MM.1S (cell line): ENCODE results near the gene ASPRV1.

Experiments
- DNase-seq: peaks from one replicate; pipeline ENCODE4 v3.0.0-alpha.2; 2015
- H2AFZ ChIP-seq: fragments of 300-600 bp; sonication (generic); 2 replicates; pipeline ENCODE4 v1.6.0; 2016; ENCODE audit warnings: antibody characterized with exemption, low read length
- H3F3A ChIP-seq: fragments of 300-600 bp; sonication (generic); 2 replicates; pipeline ENCODE4 v1.6.1; 2016; ENCODE audit warnings: mild to moderate bottlenecking, antibody characterized with exemption, low read length, moderate library complexity, mixed read lengths; ENCODE audit not compliant: insufficient read depth
- H3K27ac ChIP-seq: fragments of 300-600 bp; sonication (generic); 2 replicates; pipeline ENCODE4 v1.5.1; 2016; ENCODE audit warnings: mild to moderate bottlenecking, low read length
- H3K27me3 ChIP-seq: fragments of 300-600 bp; sonication (generic); replicated peaks from 2 replicates; pipeline ENCODE4 v1.6.0; 2016; ENCODE audit warnings: low read length; ENCODE audit not compliant: insufficient read depth
- H3K36me3 ChIP-seq: fragments of 300-600 bp; sonication (generic); replicated peaks from 2 replicates; pipeline ENCODE4 v1.6.1; 2016; ENCODE audit warnings: mild to moderate bottlenecking, low read length, mixed read lengths; ENCODE audit not compliant: insufficient read depth
- H3K4me1 ChIP-seq: fragments of 300-600 bp; sonication (generic); 2 replicates; pipeline ENCODE4 v1.6.1; 2016; ENCODE audit warnings: low read length, mixed read lengths
- H3K4me2 ChIP-seq: fragments of 300-600 bp; sonication (generic); 2 replicates; pipeline ENCODE4 v1.6.0; 2016; ENCODE audit warnings: low read depth, low read length
- H3K4me3 ChIP-seq: fragments of 300-600 bp; sonication (generic); 2 replicates; pipeline ENCODE4 v1.5.1; 2016; ENCODE audit warnings: low read length, mixed read lengths
- H3K79me2 ChIP-seq: fragments of 300-600 bp; sonication (generic); 2 replicates; pipeline ENCODE4 v1.6.1; 2016; ENCODE audit warnings: mixed run types, low read length, mixed read lengths
- H3K9ac ChIP-seq: fragments of 300-600 bp; sonication (generic); 2 replicates; pipeline ENCODE4 v1.6.1; 2016; ENCODE audit warnings: low read length, mixed read lengths
- H3K9me2 ChIP-seq: fragments of 300-600 bp; sonication (generic); replicated peaks from 2 replicates; pipeline ENCODE4 v1.6.1; 2016; ENCODE audit warnings: mild to moderate bottlenecking, low read length, mixed read lengths; ENCODE audit not compliant: insufficient read depth
- H3K9me3 ChIP-seq: fragments of 300-600 bp; sonication (generic); replicated peaks from 2 replicates; pipeline ENCODE4 v1.6.1; 2016; ENCODE audit warnings: mild to moderate bottlenecking, low read length, mixed read lengths; ENCODE audit not compliant: insufficient read depth
- H4K20me1 ChIP-seq: fragments of 300-600 bp; sonication (generic); 2 replicates; pipeline ENCODE4 v1.6.1; 2016; ENCODE audit warnings: mild to moderate bottlenecking, low read length, moderate library complexity, mixed read lengths; ENCODE audit not compliant: insufficient read depth
- EZH2 ChIP-seq: fragments of 300-600 bp; sonication (generic); optimal IDR thresholded peaks from 2 replicates; pipeline ENCODE3; 2017; ENCODE audit warnings: low read depth, mild to moderate bottlenecking, antibody characterized with exemption, low read length, mixed read lengths
- EZH2phosphoT487 ChIP-seq: fragments of 300-600 bp; sonication (generic); IDR thresholded peaks from 2 replicates; pipeline ENCODE4 v1.6.1; 2018; ENCODE audit warnings: antibody characterized with exemption, low read length
- TF ChIP-seq, protein P1 (sequence below): fragments of 300-600 bp; sonication (generic); IDR thresholded peaks from 2 replicates; pipeline ENCODE4 v1.5.1; 2016; ENCODE audit warnings: antibody characterized with exemption, low read length, mixed read lengths

Gene ASPRV1

DNA sequence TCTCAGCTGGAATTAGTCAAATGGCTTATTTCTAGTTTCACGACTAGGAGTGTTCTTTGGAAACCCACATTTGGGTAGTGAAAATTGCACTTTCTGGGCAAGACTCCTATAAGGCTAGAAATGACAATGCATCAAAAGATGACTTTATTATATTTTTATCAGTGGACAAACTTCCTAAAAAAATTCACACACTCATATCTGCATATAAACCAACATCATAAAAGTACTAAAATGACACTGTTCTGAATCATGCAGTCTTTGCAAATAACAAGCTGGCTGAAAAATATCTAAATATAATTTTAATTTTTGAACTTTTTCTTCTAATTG is 28.9 kb downstream of the ASPRV1 start:
- Histone ChIP-seq H4K20me1 (no peaks in the 10 kb centered on the region), H3K4me2 (no peak overlapping the region), H3K27me3 (no peaks in the 10 kb centered on the region), H3K9ac (no peak overlapping the region), H2AFZ (no peak overlapping the region), H3K36me3 (no peaks in the 10 kb centered on the region), H3F3A (peaks cover 6% of the 10 kb centered on the region; the same call in 1 of the 2 replicates), H3K9me2 (no peaks in the 10 kb centered on the region), H3K4me3 (no peak overlapping the region), H3K79me2 (no peaks in the 10 kb centered on the region), H3K9me3 (no peaks in the 10 kb centered on the region), H3K4me1 (peaks cover 29% of the 10 kb centered on the region), H3K27ac (no peak overlapping the region)
- TF ChIP-seq EZH2: no peak
- TF ChIP-seq, protein P1, sequence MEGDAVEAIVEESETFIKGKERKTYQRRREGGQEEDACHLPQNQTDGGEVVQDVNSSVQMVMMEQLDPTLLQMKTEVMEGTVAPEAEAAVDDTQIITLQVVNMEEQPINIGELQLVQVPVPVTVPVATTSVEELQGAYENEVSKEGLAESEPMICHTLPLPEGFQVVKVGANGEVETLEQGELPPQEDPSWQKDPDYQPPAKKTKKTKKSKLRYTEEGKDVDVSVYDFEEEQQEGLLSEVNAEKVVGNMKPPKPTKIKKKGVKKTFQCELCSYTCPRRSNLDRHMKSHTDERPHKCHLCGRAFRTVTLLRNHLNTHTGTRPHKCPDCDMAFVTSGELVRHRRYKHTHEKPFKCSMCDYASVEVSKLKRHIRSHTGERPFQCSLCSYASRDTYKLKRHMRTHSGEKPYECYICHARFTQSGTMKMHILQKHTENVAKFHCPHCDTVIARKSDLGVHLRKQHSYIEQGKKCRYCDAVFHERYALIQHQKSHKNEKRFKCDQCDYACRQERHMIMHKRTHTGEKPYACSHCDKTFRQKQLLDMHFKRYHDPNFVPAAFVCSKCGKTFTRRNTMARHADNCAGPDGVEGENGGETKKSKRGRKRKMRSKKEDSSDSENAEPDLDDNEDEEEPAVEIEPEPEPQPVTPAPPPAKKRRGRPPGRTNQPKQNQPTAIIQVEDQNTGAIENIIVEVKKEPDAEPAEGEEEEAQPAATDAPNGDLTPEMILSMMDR: no peak
- TF ChIP-seq EZH2phosphoT487: no peak
- no peak for DNase-seq

DNA sequence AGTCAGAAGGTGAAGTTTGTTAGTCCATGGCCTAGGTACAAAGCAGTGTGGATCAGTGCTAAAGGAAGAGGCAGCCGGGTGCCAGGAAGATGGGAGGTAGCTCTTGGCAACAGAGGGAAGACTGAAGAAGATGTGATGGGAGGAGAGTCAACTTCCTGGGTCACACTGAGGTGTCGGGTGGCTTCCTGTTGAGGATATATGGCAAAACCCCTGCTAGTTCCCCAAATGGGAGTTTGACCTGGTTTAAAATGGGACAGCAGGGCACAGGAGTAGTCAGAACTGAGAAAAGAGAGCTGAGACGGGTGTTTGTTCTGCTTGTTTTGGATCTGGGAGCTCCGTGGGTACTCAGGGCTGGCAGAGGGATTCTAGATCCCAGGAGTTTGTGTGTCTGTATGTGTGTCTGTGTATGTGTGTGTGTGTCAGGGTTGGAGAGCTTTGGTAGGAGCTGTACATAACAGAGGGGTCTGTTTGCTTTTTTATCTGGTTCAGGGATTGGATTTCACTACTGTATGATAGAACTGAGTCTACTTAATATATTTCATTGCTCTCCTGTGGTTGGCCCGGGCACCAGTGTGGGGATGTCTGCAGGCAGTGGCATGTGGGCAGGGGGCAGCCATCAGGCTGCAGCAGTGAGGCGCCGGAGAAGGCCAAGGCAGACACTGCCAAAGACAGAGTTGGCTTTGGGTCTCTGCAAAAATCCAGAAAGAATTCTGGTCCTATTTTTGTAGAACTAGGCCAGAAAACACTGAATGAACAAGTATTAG is 29.4 kb downstream of the ASPRV1 start:
- no peaks in the 10 kb centered on the region for H3K79me2 ChIP-seq
- no peaks in the 10 kb centered on the region for H3K36me3 ChIP-seq
- H3F3A ChIP-seq: peaks cover 6% of the 10 kb centered on the region; the same call in 1 of the 2 replicates
- H3K4me2 ChIP-seq: no peak overlapping the region
- no peaks in the 10 kb centered on the region for H3K27me3 ChIP-seq
- TF ChIP-seq, protein P1: no peak
- H3K4me3 ChIP-seq: no peak overlapping the region
- H3K9ac ChIP-seq: no peak overlapping the region
- H4K20me1 ChIP-seq: no peaks in the 10 kb centered on the region
- H3K4me1 ChIP-seq: peaks cover 29% of the 10 kb centered on the region
- H3K27ac ChIP-seq: no peak overlapping the region
- H2AFZ ChIP-seq: no peak overlapping the region
- H3K9me2 ChIP-seq: no peaks in the 10 kb centered on the region
- H3K9me3 ChIP-seq: no peaks in the 10 kb centered on the region
- DNase-seq: no peak

DNA sequence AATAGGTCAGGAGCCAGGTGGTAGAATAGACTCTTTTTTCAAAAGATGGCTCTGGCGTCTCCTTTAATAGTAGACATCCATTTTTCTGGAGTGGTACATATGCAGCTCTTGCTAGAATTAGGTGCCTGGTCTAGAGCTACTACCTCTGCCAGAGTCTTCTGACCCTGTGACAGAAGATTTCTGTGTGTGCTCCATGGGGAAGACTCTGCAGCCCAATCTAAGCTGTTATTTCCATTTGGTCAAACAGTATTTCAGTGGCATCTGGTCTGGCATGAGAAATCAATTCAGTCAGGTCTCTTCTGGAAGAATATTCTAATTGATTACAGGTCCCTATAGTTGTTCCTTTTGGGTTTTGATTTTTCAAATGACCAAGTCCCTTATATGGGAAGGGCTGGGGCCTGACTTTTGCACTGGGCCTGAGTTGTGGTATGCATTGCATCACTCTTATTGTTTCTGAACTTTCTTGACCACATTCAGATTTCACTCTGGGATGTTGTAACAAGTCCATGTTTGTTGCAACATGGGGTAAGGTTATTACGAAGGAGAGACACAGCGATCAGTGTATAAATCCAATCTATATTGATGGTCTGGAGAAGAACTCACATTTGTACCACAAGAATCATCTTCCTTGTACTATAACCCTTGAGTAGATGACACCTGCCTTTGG is 34.4 kb downstream of the ASPRV1 start:
- Histone ChIP-seq H3K36me3 (no peaks in the 10 kb centered on the region), H4K20me1 (no peaks in the 10 kb centered on the region), H3F3A (no peaks in the 10 kb centered on the region), H3K79me2 (no peaks in the 10 kb centered on the region), H3K4me1 (peaks cover 3% of the 10 kb centered on the region; the same call in 1 of the 2 replicates), H3K27ac (no peak overlapping the region), H3K4me2 (no peak overlapping the region), H3K9me3 (no peaks in the 10 kb centered on the region), H3K27me3 (no peaks in the 10 kb centered on the region), H3K4me3 (no peak overlapping the region), H3K9ac (no peak overlapping the region), H2AFZ (no peak overlapping the region), H3K9me2 (no peaks in the 10 kb centered on the region)
- no peak for DNase-seq
- TF ChIP-seq EZH2 (no peak), EZH2phosphoT487 (no peak)
- TF ChIP-seq, protein P1: no peak
